GM21515 (cell line): ENCODE measurements around the gene COL18A1.

Experiments
- ATAC-seq: cut with Tn5 transposase; IDR thresholded peaks from one replicate; pipeline ENCODE4 v1.9.1; 2021; ENCODE audit not compliant: unreplicated experiment

Gene COL18A1

GRCh38 chr21:45412491-45412890, 7.5 kb downstream of the COL18A1 start:
- no peak for ATAC-seq

- no peak for ATAC-seq
Measured at GRCh38 chr21:45412909-45413611, 8.1 kb downstream of the COL18A1 start.

GRCh38 chr21:45413922-45414321, 9.0 kb downstream of the COL18A1 start:
- no peak for ATAC-seq

DNA sequence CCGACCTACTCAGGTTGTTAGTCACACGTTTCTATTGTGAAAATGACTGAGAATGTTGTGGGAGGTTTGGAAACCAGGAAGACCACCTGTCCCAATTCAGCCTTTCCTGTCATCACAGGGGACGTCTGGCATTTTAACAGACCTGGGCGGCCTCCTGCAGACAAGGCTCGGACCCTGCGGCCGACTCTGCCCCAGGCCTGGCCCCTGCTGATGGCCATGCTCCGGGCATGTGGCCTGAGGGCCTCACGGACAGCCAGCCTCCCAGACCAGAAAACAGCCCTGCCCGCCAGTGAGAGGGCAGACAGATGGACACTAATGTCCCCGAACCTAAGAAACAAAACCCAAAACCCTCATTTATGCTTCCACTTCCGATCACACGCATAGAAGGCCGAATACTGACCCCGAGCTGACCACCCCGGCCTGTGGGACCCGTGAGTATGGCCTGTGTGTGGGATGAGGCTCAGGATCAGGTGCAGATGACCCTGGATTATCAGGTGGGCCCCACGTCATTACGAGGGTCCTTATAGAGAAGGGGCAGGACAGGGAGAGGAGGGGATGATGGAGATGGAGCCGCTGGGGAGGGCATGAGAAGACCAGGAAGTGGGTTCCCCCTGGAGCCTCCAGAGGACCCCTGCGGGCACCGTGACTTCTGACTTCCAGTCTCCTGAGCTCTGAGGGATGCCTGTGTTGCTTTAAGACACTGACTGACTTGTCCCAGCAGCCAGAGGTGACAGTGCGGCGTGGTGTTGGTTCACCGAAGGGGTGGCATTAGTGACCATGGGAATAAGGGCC, 9.6 kb downstream of the COL18A1 start:
- ATAC-seq: no peak

DNA sequence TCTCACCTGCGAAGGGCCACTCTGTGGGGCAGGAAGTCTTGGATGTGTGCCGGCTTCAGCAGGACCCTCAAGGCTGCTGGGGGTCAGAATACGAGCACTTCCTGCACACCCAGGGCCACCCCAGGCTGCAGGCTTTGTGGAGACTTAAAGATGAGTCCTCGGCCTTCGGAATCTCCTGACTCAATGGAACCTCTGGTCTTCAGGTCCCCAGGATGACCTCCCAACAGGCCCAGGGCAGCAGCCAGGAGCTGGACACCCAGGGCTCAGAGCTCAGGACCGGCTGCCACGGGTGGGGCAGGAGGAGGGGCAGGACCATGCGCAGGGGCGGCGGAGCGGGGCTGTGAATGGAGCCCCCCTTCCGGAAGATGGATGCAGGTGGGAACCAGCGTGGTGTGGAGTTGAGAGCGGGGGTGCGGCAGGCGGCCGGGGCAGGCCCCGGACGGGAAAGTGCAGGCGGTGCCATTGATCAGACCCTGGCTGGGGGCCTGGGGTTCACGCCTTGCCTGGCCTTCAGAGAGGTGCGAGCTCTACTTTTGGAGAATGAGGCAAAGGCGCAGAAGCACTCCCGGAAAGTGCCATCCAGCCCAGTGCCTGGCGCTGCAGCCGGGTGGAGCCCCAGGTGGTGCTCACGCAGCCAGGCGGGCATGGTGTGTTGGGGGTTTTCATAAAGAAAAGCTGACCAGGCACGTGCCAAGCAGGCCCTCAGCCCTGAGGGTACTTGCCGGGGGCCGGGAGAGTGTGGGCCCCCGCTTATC, 10.4 kb downstream of the COL18A1 start:
- no peak for ATAC-seq

GRCh38 chr21:45415943-45416611, 11.1 kb downstream of the COL18A1 start:
- no peak for ATAC-seq

- ATAC-seq: no peak
Measured at GRCh38 chr21:45416620-45417019, 11.7 kb downstream of the COL18A1 start.

GRCh38 chr21:45417256-45417950, 12.4 kb downstream of the COL18A1 start:
- no peak for ATAC-seq

DNA sequence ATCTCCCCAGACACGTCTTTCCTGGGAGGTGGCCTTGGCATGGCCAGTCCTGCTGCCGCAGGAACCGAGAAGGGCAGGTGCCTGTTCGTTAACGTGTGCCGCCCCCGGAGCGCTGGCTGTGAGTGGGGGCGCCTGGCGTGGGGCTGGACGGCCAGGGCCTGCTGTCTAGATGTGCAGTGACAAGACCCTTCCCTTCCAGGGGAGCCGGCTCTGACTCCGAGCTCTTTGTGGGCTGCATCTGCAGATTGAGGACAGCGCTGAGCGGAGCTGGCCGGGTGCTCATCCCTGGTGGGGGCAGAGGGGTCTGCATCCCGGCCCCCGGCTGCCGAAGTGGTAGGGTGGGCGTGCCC, 13.0 kb downstream of the COL18A1 start:
- no peak for ATAC-seq

- ATAC-seq: no peak
Measured at GRCh38 chr21:45418301-45419071, 13.5 kb downstream of the COL18A1 start.

GRCh38 chr21:45419162-45419561, 14.2 kb downstream of the COL18A1 start:
- ATAC-seq: no peak

GRCh38 chr21:45420061-45421041, 15.4 kb downstream of the COL18A1 start:
- no peak for ATAC-seq

DNA sequence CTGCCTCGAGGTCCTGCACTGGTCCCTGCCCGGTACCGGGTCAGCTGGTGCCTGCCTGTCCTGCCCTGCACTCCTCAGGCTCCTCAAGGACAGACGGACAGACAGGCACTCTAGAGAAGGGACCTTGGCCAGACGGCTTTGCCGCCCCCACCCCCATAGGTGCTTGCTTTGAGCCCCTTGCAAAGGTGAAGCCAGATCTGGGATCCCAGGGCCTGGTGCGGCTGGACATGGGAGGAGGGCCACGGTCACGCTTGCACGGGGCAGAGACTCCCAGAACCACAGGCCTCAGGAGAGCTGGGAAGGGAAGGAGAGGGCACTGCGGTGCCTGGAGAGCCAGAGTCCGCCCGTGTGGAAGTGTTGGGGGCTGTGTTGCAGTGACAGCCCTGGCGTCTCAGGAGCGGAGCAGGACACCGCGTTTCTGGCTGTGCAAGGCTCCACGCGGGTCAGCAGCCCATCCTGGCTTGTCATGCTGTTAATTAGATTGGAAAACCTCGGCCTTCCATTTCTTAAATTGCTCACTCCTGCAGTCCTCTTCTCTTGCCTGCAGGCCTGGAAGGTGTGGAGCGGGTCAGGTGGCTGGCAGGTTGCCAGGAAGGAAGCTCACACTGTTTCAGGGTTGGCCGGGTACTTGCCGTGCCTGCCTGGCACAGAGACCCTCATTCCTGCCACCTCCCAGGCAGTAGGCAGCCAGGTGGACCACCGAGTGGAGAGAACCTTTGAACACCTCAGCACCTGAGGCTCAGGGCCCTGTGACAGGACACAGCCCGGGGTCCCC, 16.3 kb downstream of the COL18A1 start:
- ATAC-seq: no peak

GRCh38 chr21:45421846-45422775, 17.1 kb downstream of the COL18A1 start:
- no peak for ATAC-seq

- no peak for ATAC-seq
Measured at GRCh38 chr21:45423201-45423955, 18.4 kb downstream of the COL18A1 start.
